ENCODE measurements around the gene SCRN2.

Gene SCRN2

DNA sequence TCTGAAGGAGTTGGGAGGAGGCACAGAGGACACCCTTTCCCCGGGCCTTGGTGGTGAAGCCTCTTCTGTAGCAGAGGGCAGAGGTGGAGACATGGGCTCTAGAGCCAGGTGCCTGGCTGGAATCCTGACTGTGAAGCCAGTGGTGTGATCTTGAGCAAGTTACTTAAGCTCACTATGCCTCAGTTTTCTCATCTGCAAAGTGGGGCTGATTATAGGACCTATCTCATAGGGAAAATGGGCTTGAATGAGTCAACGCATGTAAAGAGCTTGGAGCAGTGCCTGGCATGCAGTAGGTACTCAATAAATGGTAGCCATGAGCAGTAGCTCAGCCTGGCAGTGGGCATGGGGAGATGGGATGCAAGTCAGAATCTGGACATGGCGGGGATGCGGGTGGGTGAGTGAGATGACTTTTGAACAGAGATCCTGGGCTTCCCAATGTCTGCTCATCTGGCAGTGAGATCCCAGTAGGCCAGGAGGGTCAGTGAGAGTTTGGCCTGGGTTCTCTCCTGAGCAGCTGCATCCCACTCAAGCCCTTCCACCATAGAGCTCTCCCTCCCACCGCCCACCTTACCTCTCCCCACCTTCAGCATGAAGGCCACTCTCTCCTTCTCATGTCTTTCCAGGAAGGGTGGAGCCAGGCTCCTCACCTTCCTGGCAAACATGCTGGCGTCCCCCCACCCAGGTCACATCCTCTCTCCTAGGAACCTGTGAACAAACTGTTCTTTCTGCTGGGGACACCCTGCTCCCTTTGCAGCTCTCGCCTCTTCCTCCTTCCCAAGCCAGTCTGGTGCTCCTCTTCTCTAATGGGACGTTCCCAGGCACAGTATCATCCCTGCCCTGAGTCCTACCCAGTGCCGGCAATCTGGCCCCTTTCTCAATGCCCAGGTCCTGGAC lies 41.9 kb upstream of the SCRN2 start:
- TF ChIP-seq, protein P1, sequence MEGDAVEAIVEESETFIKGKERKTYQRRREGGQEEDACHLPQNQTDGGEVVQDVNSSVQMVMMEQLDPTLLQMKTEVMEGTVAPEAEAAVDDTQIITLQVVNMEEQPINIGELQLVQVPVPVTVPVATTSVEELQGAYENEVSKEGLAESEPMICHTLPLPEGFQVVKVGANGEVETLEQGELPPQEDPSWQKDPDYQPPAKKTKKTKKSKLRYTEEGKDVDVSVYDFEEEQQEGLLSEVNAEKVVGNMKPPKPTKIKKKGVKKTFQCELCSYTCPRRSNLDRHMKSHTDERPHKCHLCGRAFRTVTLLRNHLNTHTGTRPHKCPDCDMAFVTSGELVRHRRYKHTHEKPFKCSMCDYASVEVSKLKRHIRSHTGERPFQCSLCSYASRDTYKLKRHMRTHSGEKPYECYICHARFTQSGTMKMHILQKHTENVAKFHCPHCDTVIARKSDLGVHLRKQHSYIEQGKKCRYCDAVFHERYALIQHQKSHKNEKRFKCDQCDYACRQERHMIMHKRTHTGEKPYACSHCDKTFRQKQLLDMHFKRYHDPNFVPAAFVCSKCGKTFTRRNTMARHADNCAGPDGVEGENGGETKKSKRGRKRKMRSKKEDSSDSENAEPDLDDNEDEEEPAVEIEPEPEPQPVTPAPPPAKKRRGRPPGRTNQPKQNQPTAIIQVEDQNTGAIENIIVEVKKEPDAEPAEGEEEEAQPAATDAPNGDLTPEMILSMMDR (IDR thresholded peaks at IDR 0.05; ENCODE audit: insufficient read depth, low read depth, low read length, missing control alignments) = no peak
- no peak for DNase-seq (ENCODE audit: low read depth)
- H3K4me3 ChIP-seq (ENCODE audit: low read depth, low read length) = no peak overlapping the region

DNA sequence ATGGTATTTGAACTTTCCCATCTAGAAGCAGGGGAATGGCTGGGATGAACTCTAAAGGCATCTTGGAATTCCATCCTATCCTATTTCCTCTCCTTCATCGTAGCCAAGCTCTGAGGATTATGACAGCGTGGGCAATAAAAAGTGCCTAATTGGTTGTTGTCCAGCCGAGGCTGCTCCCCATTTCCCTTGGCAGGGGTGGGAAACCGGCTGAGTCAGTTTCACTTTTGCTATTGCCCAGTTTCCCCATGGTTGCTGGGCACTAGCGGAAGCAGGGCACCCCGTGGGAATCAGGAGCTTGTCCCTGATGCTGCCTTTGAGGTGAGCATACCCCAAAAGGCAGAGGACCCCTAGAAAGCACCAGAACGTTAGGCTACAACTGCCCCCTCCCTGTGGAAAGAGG lies 41.2 kb upstream of the SCRN2 start:
- TF ChIP-seq, protein P1 (IDR thresholded peaks at IDR 0.05; ENCODE audit: insufficient read depth, low read depth, low read length, missing control alignments) = no peak
- no peak for DNase-seq (ENCODE audit: low read depth)
- no peak overlapping the region for H3K4me3 ChIP-seq (ENCODE audit: low read depth, low read length)

DNA sequence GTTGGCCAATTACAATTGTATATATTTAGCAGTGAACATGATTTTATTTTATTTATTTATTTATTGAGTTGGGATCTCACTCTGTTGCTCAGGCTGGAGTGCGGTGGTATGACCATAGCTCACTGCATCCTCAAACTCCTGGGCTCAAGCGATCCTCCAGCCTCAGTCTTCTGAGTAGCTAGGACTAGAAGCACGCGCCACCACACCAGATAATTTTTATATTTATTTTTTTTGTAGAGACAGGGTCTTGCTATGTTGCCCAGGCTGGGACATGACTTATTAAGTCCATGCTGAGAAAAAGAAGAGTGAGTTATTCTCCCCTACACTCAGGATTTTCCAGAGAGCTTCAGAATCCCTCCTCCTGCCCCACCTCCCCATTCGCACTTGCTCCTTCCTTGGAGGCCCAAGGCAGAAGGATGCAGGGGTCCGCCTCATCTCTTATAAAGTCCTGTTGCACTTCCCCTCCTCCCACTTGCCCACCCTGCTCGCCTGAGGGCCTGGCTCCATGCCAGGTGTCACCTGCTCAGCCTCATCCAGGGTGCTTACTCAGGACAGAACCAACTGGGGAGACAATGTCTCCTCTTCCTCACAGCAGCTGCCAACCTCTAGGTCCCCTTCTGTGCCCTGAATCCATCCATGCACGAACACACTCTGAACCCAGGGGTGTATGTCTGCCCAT lies 38.8 kb upstream of the SCRN2 start:
- TF ChIP-seq, protein P1 (IDR thresholded peaks at IDR 0.05; ENCODE audit: insufficient read depth, low read depth, low read length, missing control alignments) = no peak
- no peak overlapping the region for H3K4me3 ChIP-seq (ENCODE audit: low read depth, low read length)
- no peak for DNase-seq (ENCODE audit: low read depth)

DNA sequence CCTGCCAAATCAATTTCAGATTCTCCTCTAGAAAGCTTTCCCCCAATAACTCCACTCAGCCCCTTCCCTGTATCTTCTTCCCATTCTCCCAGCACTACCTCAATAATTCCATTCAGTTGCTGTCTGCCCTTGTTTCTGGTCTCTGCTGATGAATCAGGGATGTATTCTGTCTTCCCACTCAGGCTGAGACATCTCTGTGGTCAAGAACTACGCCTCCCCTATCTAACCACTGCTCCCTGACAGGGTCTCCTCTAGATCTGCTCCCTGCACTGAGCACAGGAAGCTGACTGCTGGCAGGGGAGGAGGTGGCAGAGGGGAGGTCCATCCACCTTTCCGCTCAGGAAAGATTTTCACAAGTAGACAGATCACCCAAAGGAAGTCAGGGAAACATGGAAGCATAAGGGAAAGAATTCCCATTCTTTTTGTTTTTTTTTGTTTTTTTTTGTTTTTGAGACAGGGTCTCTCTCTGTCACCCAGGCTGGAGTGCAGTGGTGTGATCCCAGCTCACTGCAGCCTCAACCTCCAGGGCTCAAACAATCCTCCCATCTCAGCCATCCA lies 38.0 kb upstream of the SCRN2 start:
- no peak overlapping the region for H3K4me3 ChIP-seq (ENCODE audit: low read depth, low read length)
- TF ChIP-seq, protein P1 (IDR thresholded peaks at IDR 0.05; ENCODE audit: insufficient read depth, low read depth, low read length, missing control alignments) = no peak
- no peak for DNase-seq (ENCODE audit: low read depth)

DNA sequence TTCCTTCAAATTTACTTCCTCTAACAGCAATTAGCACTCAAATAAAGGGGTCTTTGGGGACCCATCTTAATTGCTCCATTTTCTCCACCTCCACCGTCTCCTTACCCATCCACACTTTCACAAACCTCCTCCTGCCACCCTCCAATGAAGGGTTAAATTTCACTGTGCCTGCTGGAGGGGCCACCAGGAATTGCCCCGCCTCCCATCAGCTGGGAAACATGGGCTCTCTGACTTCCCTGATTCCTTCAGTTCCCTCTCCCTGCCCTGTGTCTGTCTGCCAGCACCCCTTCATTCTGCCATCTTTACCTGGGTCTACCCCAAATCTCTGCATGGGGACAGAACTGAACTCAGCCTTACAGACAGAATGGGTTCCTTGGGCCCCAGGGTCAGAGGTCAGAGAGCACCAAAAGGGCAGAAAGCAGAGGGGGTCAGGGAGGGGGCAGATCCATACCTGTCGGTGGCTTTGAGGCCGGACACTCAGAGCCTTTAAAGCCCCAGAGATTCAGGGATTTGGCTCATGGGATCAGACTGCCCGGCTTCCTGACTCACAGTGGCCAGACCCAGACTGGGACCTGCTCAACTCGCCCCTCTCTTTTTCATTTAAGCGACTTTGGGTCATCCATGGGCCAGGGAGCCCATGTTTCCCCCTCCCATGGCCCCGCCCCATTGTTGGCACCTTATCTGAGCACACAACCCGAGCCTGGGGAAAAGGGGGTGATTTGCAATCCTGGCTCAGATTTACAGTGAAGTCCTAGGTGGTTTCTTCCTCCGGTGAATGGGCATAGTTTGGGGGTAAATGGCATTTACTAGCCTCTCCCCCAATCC lies 37.3 kb upstream of the SCRN2 start:
- no peak for DNase-seq (ENCODE audit: low read depth)
- H3K4me3 ChIP-seq (ENCODE audit: low read depth, low read length) = no peak overlapping the region
- TF ChIP-seq, protein P1 (IDR thresholded peaks at IDR 0.05; ENCODE audit: insufficient read depth, low read depth, low read length, missing control alignments) = no peak

DNA sequence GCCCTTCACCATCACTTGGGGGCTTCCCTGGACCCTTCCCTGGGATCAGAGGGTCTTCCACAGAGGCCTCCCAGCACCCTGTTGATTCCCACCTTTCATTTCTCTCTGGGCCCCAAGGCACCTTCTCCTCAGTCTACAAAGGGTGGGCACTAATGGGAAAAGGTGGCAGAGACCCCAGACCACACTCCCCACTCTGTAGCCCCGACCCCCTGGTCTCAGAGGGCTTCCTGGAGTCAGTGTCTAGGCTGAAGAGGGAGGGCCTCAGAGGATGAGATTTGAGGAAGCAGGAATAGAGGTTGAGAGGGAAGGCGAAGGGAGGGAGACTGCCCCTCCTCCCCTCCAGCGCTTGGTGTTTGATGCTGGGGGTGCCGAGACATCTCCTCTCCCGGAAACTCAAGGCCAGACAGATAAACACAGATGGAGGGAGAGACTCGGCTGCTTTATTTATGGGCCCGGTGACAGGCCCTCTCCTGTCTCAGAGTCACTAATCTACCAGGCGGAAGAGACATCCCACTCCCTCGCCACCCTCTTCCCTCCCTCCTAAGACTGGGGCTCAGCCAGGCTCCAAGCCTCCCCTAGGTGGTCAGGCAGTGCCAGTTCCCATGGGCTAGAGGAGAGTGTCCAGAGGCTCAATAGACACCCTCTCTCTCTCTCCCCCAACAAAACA lies 36.4 kb upstream of the SCRN2 start:
- TF ChIP-seq, protein P1 (IDR thresholded peaks at IDR 0.05; ENCODE audit: insufficient read depth, low read depth, low read length, missing control alignments) = no peak
- H3K4me3 ChIP-seq (ENCODE audit: low read depth, low read length) = no peak overlapping the region
- no peak for DNase-seq (ENCODE audit: low read depth)

Measured in GM12865 (cell line).